Keratinocyte (primary cell): ENCODE results near the gene SEBOX. TPM values are rescaled to one million over a fixed set of nuclear protein-coding genes. Genes with fewer than 3 reads are reported as not detected.

Experiments used
- DNase-seq: peaks from one replicate; pipeline ENCODE4 v3.0.0-alpha.2; 2011; ENCODE audit warnings: low read depth, missing footprints, low spot score
- FAIRE-seq: peaks from 2 replicates; lab custom pipeline; 2011; peaks lifted over from hg19 to GRCh38; lab: Jason Lieb, UNC
- H2AFZ ChIP-seq: 2 replicates; pipeline ENCODE4 v1.6.0; 2012; ENCODE audit warnings: low read length, control low read depth, inconsistent platforms; ENCODE audit not compliant: control insufficient read depth
- H3K27ac ChIP-seq: 2 replicates; pipeline ENCODE4 v1.5.1; 2011; ENCODE audit warnings: low read length; ENCODE audit not compliant: control insufficient read depth, insufficient read depth
- H3K27me3 ChIP-seq: 3 replicates; pipeline ENCODE4 v1.6.0; 2011; ENCODE audit warnings: low read length; ENCODE audit not compliant: control insufficient read depth, insufficient read depth; ENCODE audit errors: extremely low read depth
- H3K36me3 ChIP-seq, 2 experiments: 2 replicates in 1 of 2; 3 replicates in 1 of 2; pipeline ENCODE4 v1.5.1; 2011; ENCODE audit warnings: low read length in 2 of 2, mild to moderate bottlenecking in 1 of 2; ENCODE audit not compliant: control insufficient read depth in 2 of 2, insufficient read depth in 2 of 2; ENCODE audit errors: extremely low read depth in 1 of 2
- H3K4me1 ChIP-seq: 3 replicates; pipeline ENCODE4 v1.5.1; 2011; ENCODE audit warnings: low read length; ENCODE audit not compliant: control insufficient read depth, insufficient read depth; ENCODE audit errors: extremely low read depth
- H3K4me2 ChIP-seq: 3 replicates; pipeline ENCODE4 v1.6.0; 2011; ENCODE audit warnings: low read depth, low read length; ENCODE audit not compliant: control insufficient read depth, insufficient read depth; ENCODE audit errors: extremely low read depth
- H3K4me3 ChIP-seq, 3 experiments: fragments of 200-600 bp in 1 of 3; sonication (generic) in 1 of 3; 2 replicates in 2 of 3; 3 replicates in 1 of 3; pipeline ENCODE4 v1.5.1; 2011 to 2016; ENCODE audit warnings: low read length in 3 of 3, mild to moderate bottlenecking in 3 of 3, control low read depth in 2 of 3, inconsistent platforms in 1 of 3, low read depth in 1 of 3, mixed read lengths in 1 of 3, mixed run types in 1 of 3, moderate library complexity in 1 of 3; ENCODE audit not compliant: control insufficient read depth in 2 of 3, insufficient read depth in 2 of 3; ENCODE audit errors: extremely low read depth in 1 of 3
- H3K79me2 ChIP-seq: 2 replicates; pipeline ENCODE4 v1.6.0; 2012; ENCODE audit warnings: low read length; ENCODE audit not compliant: control insufficient read depth, insufficient read depth
- H3K9ac ChIP-seq: 3 replicates; pipeline ENCODE4 v1.6.0; 2011; ENCODE audit warnings: low read length; ENCODE audit not compliant: control insufficient read depth, insufficient read depth; ENCODE audit errors: extremely low read depth
- H3K9me1 ChIP-seq: 3 replicates; pipeline ENCODE4 v1.6.0; 2011; ENCODE audit warnings: low read length; ENCODE audit not compliant: control insufficient read depth, insufficient read depth; ENCODE audit errors: extremely low read depth
- H3K9me3 ChIP-seq: 2 replicates; pipeline ENCODE4 v1.5.1; 2012; ENCODE audit warnings: low read depth, low read length; ENCODE audit not compliant: control insufficient read depth
- H4K20me1 ChIP-seq: 3 replicates; pipeline ENCODE4 v1.6.0; 2011; ENCODE audit warnings: low read length; ENCODE audit not compliant: control insufficient read depth, insufficient read depth; ENCODE audit errors: extremely low read depth
- EZH2 ChIP-seq: IDR thresholded peaks from one replicate; pipeline ENCODE4 v1.6.1; 2012; ENCODE audit warnings: inconsistent platforms, mild to moderate bottlenecking, low read length, moderate library complexity
- dilution Hi-C: fragments of 300-500 bp; cut with MboI; formaldehyde crosslinking; loops from one replicate; pipeline ENCODE4 v1.7.0; 2020; ENCODE audit warnings: low sequenced_read_pairs; ENCODE audit not compliant: extremely low pct_ligation_motif_present
- polyA plus RNA-seq, 5 experiments: library from polyadenylated mRNA; depleted of rRNA in 3 of 5; stranded (reverse) in 3 of 5; stranded (forward) in 1 of 5; unstranded in 1 of 5; fragments of >200 nt; gene quantifications; 1 replicate in 1 of 5; 2 replicates in 3 of 5; 3 replicates in 1 of 5; pipeline versions ENCODE4 v1.2.1 to v1.2.3, GENCODE V29; 2011 to 2012; ENCODE audit warnings: missing spikeins in 2 of 5, low read depth in 1 of 5, low replicate concordance in 1 of 5
- TF ChIP-seq, protein P1 (sequence below), 3 experiments: IDR thresholded peaks in 1 of 3; conservative IDR thresholded peaks in 1 of 3; optimal IDR thresholded peaks in 1 of 3; 2 replicates in 2 of 3; 3 replicates in 1 of 3; pipeline versions ENCODE3 to v1.5.1; 2011; ENCODE audit warnings: low read length in 3 of 3, mild to moderate bottlenecking in 3 of 3, moderate library complexity in 2 of 3, control low read depth in 1 of 3, inconsistent platforms in 1 of 3; ENCODE audit not compliant: insufficient read depth in 2 of 3; ENCODE audit errors: extremely low read depth in 1 of 3

Gene SEBOX
- polyA plus RNA-seq, 1 donor (not counting 4 experiments of a cell fraction or from before 2014, with no cell fraction given), result not detected

DNA sequence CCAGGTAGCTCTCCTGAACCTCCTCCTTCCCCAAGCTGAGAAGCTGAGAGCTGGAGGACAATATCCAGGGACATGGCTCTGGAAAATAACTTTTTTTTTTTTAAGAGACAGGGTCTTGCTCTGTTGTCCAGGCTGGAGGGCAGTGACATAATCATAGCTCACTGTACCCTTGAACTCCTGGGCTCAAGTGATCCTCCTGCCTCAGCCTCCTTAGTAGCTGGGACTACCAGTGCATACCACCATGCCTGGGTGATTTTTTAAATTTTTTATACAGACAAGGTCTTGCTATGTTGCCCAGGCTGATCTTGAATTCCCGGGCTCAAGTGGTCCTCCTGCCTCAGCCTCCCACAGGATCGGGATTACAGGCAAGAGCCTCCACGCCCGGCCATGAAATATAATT, 34.8 kb upstream of the SEBOX start:
- Histone ChIP-seq H3K4me2 (no peak overlapping the region), H3K36me3 (no peaks in the 10 kb centered on the region)
- FAIRE-seq, result no peak

DNA sequence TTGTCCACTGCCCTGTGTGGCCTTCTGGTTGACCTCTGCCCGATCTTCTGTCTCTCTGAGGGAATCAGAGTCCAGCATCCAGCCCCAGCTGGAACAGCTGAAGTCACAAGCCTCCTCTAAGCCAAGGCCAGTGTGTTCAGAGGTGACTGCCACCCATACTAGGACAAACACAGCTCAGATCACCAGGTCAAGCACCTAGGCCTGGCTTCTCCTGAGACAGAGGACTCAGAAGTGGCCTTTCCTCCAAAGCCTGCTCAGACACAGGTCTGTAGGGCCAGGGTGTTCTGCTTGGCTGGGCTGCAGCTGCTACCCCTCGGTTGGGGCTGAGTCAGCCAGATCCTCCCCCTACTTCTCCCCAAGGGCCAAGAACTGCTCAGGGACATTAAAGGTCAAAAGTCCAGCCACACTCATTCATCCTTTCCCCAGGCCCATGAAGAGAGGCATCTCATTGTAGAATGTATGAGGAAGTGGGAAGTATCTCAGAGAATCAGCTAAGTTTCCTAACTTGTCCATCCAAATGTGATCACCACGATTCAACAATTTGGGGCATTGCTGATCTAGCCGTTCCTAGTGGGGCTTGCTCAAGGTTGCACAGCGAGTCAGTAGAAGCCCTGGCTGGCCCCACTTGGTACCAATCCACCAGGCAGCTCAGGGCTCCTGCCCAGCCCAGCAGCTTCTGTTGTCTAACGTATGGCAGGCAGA, 33.4 kb upstream of the SEBOX start:
- H3K27me3 ChIP-seq, result no peaks in the 10 kb centered on the region
- DNase-seq (no peak), FAIRE-seq (no peak)
- TF ChIP-seq, protein P1, sequence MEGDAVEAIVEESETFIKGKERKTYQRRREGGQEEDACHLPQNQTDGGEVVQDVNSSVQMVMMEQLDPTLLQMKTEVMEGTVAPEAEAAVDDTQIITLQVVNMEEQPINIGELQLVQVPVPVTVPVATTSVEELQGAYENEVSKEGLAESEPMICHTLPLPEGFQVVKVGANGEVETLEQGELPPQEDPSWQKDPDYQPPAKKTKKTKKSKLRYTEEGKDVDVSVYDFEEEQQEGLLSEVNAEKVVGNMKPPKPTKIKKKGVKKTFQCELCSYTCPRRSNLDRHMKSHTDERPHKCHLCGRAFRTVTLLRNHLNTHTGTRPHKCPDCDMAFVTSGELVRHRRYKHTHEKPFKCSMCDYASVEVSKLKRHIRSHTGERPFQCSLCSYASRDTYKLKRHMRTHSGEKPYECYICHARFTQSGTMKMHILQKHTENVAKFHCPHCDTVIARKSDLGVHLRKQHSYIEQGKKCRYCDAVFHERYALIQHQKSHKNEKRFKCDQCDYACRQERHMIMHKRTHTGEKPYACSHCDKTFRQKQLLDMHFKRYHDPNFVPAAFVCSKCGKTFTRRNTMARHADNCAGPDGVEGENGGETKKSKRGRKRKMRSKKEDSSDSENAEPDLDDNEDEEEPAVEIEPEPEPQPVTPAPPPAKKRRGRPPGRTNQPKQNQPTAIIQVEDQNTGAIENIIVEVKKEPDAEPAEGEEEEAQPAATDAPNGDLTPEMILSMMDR (optimal IDR thresholded peaks at IDR 0.05 in 1 of 3, IDR thresholded peaks at IDR 0.05 in 1 of 3, conservative IDR thresholded peaks at IDR 0.05 in 1 of 3; ENCODE audit: extremely low read depth in 1 of 3, insufficient read depth in 2 of 3, low read length in 3 of 3), result no peak
- TF ChIP-seq EZH2, result no peak
- H3K4me3 ChIP-seq, result no peak overlapping the region
- H3K9me1 ChIP-seq, result no peaks in the 10 kb centered on the region
- dilution Hi-C loops, result no loop called here
- H3K9ac ChIP-seq, result no peak overlapping the region
- no peaks in the 10 kb centered on the region for H3K36me3 ChIP-seq
- H4K20me1 ChIP-seq, result no peaks in the 10 kb centered on the region
- H3K4me1 ChIP-seq, result peaks cover 19% of the 10 kb centered on the region
- H3K79me2 ChIP-seq, result no peaks in the 10 kb centered on the region
- no peak overlapping the region for H3K27ac ChIP-seq
- no peak overlapping the region for H2AFZ ChIP-seq
- H3K4me2 ChIP-seq, result no peak overlapping the region
- no peaks in the 10 kb centered on the region for H3K9me3 ChIP-seq

More for the DNA sequence above, 34.8 kb upstream of the SEBOX start:
- Histone ChIP-seq H3K4me1 (peaks cover 14% of the 10 kb centered on the region), H3K9ac (no peak overlapping the region), H3K79me2 (no peaks in the 10 kb centered on the region), H3K27ac (no peak overlapping the region), H3K27me3 (no peaks in the 10 kb centered on the region), H3K9me3 (no peaks in the 10 kb centered on the region), H3K4me3 (no peak overlapping the region), H3K9me1 (no peaks in the 10 kb centered on the region), H4K20me1 (no peaks in the 10 kb centered on the region), H2AFZ (no peak overlapping the region)
- TF ChIP-seq EZH2, result no peak
- TF ChIP-seq, protein P1 (optimal IDR thresholded peaks at IDR 0.05 in 1 of 3, IDR thresholded peaks at IDR 0.05 in 1 of 3, conservative IDR thresholded peaks at IDR 0.05 in 1 of 3; ENCODE audit: extremely low read depth in 1 of 3, insufficient read depth in 2 of 3, low read length in 3 of 3), result no peak
- no peak for DNase-seq
- dilution Hi-C loops, result no loop called here
